CD8-positive, alpha-beta memory T cell (primary cell): Measurements from ENCODE around the gene C1orf232. TPM values are rescaled to one million over a fixed set of nuclear protein-coding genes. Genes with fewer than 3 reads are reported as not detected.
A peak's percentile ranks its signal among the peaks of the same experiment; 100 is the strongest.

Experiments used
- CTCF ChIA-PET: fragments of 350-600 bp; sonication (Branson Sonifier 250); formaldehyde crosslinking; loops from one replicate; lab custom pipeline; 2021; ENCODE audit warnings: antibody characterized with exemption; lab: Charles Lee
- POLR2A ChIA-PET: fragments of 350-600 bp; sonication (Branson Sonifier 250); formaldehyde crosslinking; loops from one replicate; lab custom pipeline; 2021; ENCODE audit warnings: antibody characterized with exemption; lab: Charles Lee
- DNase-seq, 5 donors: peaks; one replicate each; pipeline versions ENCODE4 v3.0.0 to v3.0.0-alpha.2; 2020 to 2022; ENCODE audit warnings: mixed read lengths in 1 of 5
- H3K27ac ChIP-seq: one replicate; pipeline ENCODE4 v1.7.0; 2013; ENCODE audit warnings: low read depth, mild to moderate bottlenecking, low read length, moderate library complexity
- H3K27me3 ChIP-seq: 2 replicates; pipeline ENCODE4 v1.7.0; 2013; ENCODE audit warnings: low read length, mild to moderate bottlenecking; ENCODE audit not compliant: insufficient read depth, poor library complexity, severe bottlenecking
- H3K36me3 ChIP-seq: 2 replicates; pipeline ENCODE4 v1.7.0; 2013; ENCODE audit warnings: mild to moderate bottlenecking, low read length, moderate library complexity; ENCODE audit not compliant: insufficient read depth
- H3K4me1 ChIP-seq: 2 replicates; pipeline ENCODE4 v1.7.0; 2013; ENCODE audit warnings: mild to moderate bottlenecking, low read length, moderate library complexity; ENCODE audit not compliant: insufficient read depth
- H3K4me3 ChIP-seq: 2 replicates; pipeline ENCODE4 v1.7.0; 2013; ENCODE audit warnings: mild to moderate bottlenecking, low read length
- H3K9me3 ChIP-seq: 2 replicates; pipeline ENCODE4 v1.7.0; 2013; ENCODE audit warnings: mild to moderate bottlenecking, low read length
- H3K27ac Mint-ChIP-seq, 8 donors: one replicate each; pipeline ENCODE4 v1.8.0; 2020 to 2021; ENCODE audit warnings: mixed read lengths in 8 of 8, mild to moderate bottlenecking in 6 of 8, inconsistent platforms in 3 of 8, moderate library complexity in 3 of 8
- H3K27me3 Mint-ChIP-seq, 2 donors: one replicate each; pipeline ENCODE4 v1.8.0; 2020 to 2021; ENCODE audit warnings: mixed read lengths in 2 of 2, mild to moderate bottlenecking in 1 of 2, moderate library complexity in 1 of 2
- H3K36me3 Mint-ChIP-seq, 3 donors: one replicate each; pipeline ENCODE4 v1.8.0; 2020 to 2021; ENCODE audit warnings: mixed read lengths in 3 of 3, inconsistent platforms in 1 of 3, mild to moderate bottlenecking in 1 of 3
- H3K4me1 Mint-ChIP-seq, 3 donors: one replicate each; pipeline ENCODE4 v1.8.0; 2020 to 2021; ENCODE audit warnings: mixed read lengths in 3 of 3, inconsistent platforms in 1 of 3, mild to moderate bottlenecking in 1 of 3
- H3K4me3 Mint-ChIP-seq, 7 donors: one replicate each; pipeline ENCODE4 v1.8.0; 2020 to 2021; ENCODE audit warnings: mixed read lengths in 7 of 7, mild to moderate bottlenecking in 6 of 7, moderate library complexity in 4 of 7, inconsistent platforms in 2 of 7
- H3K9me3 Mint-ChIP-seq, 5 donors: one replicate each; pipeline ENCODE4 v1.8.0; 2020 to 2022; ENCODE audit warnings: mixed read lengths in 5 of 5, mild to moderate bottlenecking in 3 of 5, moderate library complexity in 2 of 5, inconsistent platforms in 1 of 5
- polyA plus RNA-seq: library from polyadenylated mRNA; unstranded; fragments of 300-500 nt; fragmentation: Illumina TruSeq; gene quantifications from one replicate; pipeline ENCODE4 v1.2.3, GENCODE V29; 2021
- total RNA-seq, 2 experiments: library from RNA; stranded (reverse); gene quantifications; one replicate each; pipeline ENCODE4 v1.2.3, GENCODE V29; 2021

C1orf232 gene
- total and polyA plus RNA-seq, 3 experiments from 2014 or later, result not detected

DNA sequence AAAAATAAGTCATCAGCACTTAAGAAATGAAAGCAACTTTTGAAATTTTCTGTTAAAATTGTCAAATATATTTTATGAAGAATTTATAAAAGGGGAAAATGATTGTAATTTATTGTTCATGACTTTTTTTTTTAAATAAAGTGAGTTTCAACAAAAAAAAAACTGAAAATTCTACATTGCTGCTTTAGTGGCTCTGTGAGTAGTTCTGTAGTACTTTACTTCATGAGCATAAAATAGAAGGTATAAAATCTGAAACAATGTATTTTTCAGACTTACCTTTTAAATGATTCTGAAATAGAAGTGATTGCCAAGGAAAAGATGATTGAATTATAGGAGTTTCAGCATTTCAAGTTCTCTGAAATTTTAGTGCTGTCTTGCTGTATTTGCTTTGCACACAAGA, 43.4 kb downstream of the C1orf232 start:
- Histone ChIP-seq H3K36me3 (no peaks in the 10 kb centered on the region), H3K4me3 (no peak overlapping the region), H3K27me3 (no peaks in the 10 kb centered on the region), H3K4me1 (peaks cover 29% of the 10 kb centered on the region), H3K9me3 (no peaks in the 10 kb centered on the region), H3K27ac (peak overlapping the region; percentile 79)
- no peaks in the 10 kb centered on the region for H3K9me3 Mint-ChIP-seq
- H3K27ac Mint-ChIP-seq, result peak overlapping the region in 3 of 8 donors; percentile 7 to 91 (median 58)
- H3K27me3 Mint-ChIP-seq, result peaks cover 0 to 8% of the 10 kb centered on the region in 2 donors
- POLR2A ChIA-PET, result interaction anchor here (2.3 to 2.7 kb wide), 2 partner anchors 14 to 20 kb away, joined by 14 to 24 read pairs; partner anchors contain the start of gene PDIK1L
- peaks cover 32 to 53% (median 49%) of the 10 kb centered on the region in 3 donors for H3K4me1 Mint-ChIP-seq
- no peak for DNase-seq
- CTCF ChIA-PET, result interaction anchor here (1.5 to 2.5 kb wide), 2 partner anchors 20 to 35 kb away, joined by 3 to 39 read pairs; no protein-coding TSS in a partner anchor
- H3K36me3 Mint-ChIP-seq, result peaks cover 0 to 25% (median 1%) of the 10 kb centered on the region in 3 donors
- no peak overlapping the region for H3K4me3 Mint-ChIP-seq

- ChIA-PET CTCF (interaction anchor here (1.6 to 5.6 kb wide), 3 partner anchors 17 to 110 kb away, joined by 6 to 22 read pairs (median 10); partner anchors contain the start of gene CEP85), POLR2A (no interaction called here)
- H3K4me1 ChIP-seq, result peaks cover 29% of the 10 kb centered on the region
- no peak for DNase-seq
- Mint-ChIP-seq H3K27me3 (peaks cover 0 to 8% of the 10 kb centered on the region in 2 donors), H3K4me1 (peaks cover 35 to 61% (median 54%) of the 10 kb centered on the region in 3 donors), H3K9me3 (no peaks in the 10 kb centered on the region), H3K36me3 (peaks cover 0 to 32% (median 1%) of the 10 kb centered on the region in 3 donors), H3K4me3 (no peak overlapping the region), H3K27ac (peak overlapping the region in 2 of 8 donors; percentile 7 to 29)
- no peaks in the 10 kb centered on the region for H3K27me3 ChIP-seq
- no peaks in the 10 kb centered on the region for H3K36me3 ChIP-seq
- peak overlapping the region; percentile 79 for H3K27ac ChIP-seq
- H3K9me3 ChIP-seq, result no peaks in the 10 kb centered on the region
- H3K4me3 ChIP-seq, result no peak overlapping the region
Observed at GRCh38 chr1:26124418-26125331, 44.1 kb downstream of the C1orf232 start.

- peaks cover 0 to 5% of the 10 kb centered on the region in 2 donors for H3K27me3 Mint-ChIP-seq
- H3K4me3 Mint-ChIP-seq, result peak overlapping the region in 1 of 7 donors; percentile 9
- peaks cover 36 to 62% (median 49%) of the 10 kb centered on the region in 3 donors for H3K4me1 Mint-ChIP-seq
- peaks cover 29% of the 10 kb centered on the region for H3K4me1 ChIP-seq
- no peak for DNase-seq
- ChIA-PET CTCF (interaction anchor here (1.0 to 5.6 kb wide), 6 partner anchors 14 to 111 kb away, joined by 3 to 22 read pairs (median 5); partner anchors contain the start of gene CEP85), POLR2A (interaction anchor here (0.8 to 1.0 kb wide), 3 partner anchors 10 to 22 kb away, joined by 3 to 5 read pairs (median 3); partner anchors contain the start of gene PDIK1L)
- no peaks in the 10 kb centered on the region for H3K9me3 ChIP-seq
- no peak overlapping the region for H3K4me3 ChIP-seq
- peak overlapping the region; percentile 51 for H3K27ac ChIP-seq
- no peaks in the 10 kb centered on the region for H3K9me3 Mint-ChIP-seq
- H3K36me3 Mint-ChIP-seq, result peaks cover 0 to 44% (median 1%) of the 10 kb centered on the region in 3 donors
- no peaks in the 10 kb centered on the region for H3K27me3 ChIP-seq
- H3K27ac Mint-ChIP-seq, result peak overlapping the region in 3 of 8 donors; percentile 22 to 75 (median 62)
- H3K36me3 ChIP-seq, result peaks cover 3% of the 10 kb centered on the region
Observed at GRCh38 chr1:26122988-26123973, 45.5 kb downstream of the C1orf232 start.

DNA sequence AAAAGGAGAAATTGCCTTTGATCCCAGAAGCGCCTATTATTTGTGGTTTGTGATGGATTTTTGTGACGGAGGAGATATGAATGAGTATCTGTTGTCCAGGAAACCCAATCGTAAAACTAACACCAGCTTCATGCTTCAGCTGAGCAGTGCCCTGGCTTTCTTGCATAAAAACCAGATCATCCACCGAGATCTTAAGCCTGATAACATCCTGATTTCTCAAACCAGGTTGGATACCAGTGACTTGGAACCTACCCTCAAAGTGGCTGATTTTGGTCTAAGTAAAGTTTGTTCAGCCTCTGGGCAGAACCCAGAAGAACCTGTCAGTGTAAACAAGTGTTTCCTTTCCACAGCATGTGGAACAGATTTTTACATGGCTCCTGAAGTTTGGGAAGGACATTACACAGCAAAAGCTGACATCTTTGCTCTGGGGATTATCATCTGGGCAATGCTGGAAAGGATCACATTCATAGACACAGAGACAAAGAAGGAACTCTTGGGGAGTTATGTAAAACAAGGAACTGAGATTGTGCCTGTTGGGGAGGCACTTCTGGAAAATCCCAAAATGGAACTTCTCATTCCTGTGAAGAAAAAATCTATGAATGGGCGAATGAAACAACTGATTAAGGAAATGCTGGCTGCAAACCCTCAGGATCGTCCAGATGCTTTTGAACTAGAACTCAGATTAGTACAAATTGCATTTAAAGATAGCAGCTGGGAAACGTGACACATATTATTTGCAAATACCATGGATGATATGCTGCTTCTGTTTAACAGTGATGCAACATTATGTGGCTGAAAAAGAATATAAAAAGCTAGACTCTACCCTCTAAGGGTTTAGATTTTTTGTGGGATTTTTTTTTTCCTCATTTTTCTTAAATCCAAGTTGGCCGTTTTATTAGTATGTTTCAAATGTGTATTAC, 46.6 kb downstream of the C1orf232 start:
- H3K27me3 ChIP-seq, result no peaks in the 10 kb centered on the region
- no peak overlapping the region for H3K27ac Mint-ChIP-seq
- H3K9me3 Mint-ChIP-seq, result no peaks in the 10 kb centered on the region
- H3K27ac ChIP-seq, result no peak overlapping the region
- no peak for DNase-seq
- no peak overlapping the region for H3K4me3 ChIP-seq
- ChIA-PET CTCF (interaction anchor here (1.1 to 5.6 kb wide), 4 partner anchors 9 to 23 kb away, joined by 3 to 22 read pairs (median 4); no protein-coding TSS in a partner anchor), POLR2A (interaction anchor here (0.5 kb wide), 1 partner anchor 8 kb away, joined by 4 read pairs; no protein-coding TSS in a partner anchor)
- peaks cover 6% of the 10 kb centered on the region for H3K36me3 ChIP-seq
- no peaks in the 10 kb centered on the region for H3K27me3 Mint-ChIP-seq
- H3K9me3 ChIP-seq, result no peaks in the 10 kb centered on the region
- no peak overlapping the region for H3K4me3 Mint-ChIP-seq
- peaks cover 18% of the 10 kb centered on the region for H3K4me1 ChIP-seq
- H3K36me3 Mint-ChIP-seq, result peaks cover 0 to 54% (median 1%) of the 10 kb centered on the region in 3 donors
- peaks cover 26 to 54% (median 39%) of the 10 kb centered on the region in 3 donors for H3K4me1 Mint-ChIP-seq

DNA sequence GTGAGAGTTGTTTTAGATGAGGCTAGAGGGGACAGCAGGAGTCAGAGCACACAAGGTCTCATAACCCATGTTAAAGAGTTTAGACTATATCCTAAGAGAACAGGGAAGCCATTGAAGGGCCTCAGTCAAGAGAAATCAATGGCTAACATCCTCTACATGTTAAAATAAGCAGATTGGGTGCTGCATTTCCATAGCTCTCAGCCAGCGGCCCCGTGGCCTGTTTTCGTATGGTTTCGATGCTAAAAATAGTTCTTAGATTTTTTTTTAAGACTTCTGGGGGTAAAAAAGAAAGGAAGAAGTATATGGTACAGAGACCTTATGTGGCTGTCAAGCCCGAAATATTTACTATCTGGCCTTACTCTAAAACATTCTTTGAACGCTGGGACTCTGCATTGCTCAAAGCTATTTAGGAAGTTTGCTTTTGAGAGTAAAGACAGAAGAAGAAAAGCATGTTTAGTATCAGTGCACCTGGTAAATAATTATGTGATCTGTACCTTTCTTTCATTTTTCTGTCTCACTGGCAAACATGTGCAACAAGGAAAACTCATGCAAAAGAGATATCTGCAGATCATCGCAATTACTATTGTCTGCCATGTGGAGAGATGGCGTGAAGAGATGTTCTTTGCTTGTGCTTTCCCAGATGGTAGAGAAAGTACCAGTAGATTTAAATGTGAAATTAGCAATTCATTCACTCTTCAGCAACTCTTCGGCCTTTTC, 48.7 kb downstream of the C1orf232 start:
- POLR2A ChIA-PET, result no interaction called here
- DNase-seq, result no peak
- no peak overlapping the region for H3K4me3 Mint-ChIP-seq
- no peaks in the 10 kb centered on the region for H3K27me3 Mint-ChIP-seq
- H3K27me3 ChIP-seq, result no peaks in the 10 kb centered on the region
- no peaks in the 10 kb centered on the region for H3K9me3 ChIP-seq
- peaks cover 0 to 66% (median 1%) of the 10 kb centered on the region in 3 donors for H3K36me3 Mint-ChIP-seq
- no peak overlapping the region for H3K4me3 ChIP-seq
- peaks cover 11 to 36% (median 22%) of the 10 kb centered on the region in 3 donors for H3K4me1 Mint-ChIP-seq
- peaks cover 9% of the 10 kb centered on the region for H3K36me3 ChIP-seq
- peaks cover 2% of the 10 kb centered on the region for H3K4me1 ChIP-seq
- H3K9me3 Mint-ChIP-seq, result no peaks in the 10 kb centered on the region
- peak overlapping the region in 1 of 8 donors; percentile 50 for H3K27ac Mint-ChIP-seq
- no peak overlapping the region for H3K27ac ChIP-seq
- CTCF ChIA-PET, result interaction anchor here (5.6 kb wide), 1 partner anchor 25 kb away, joined by 22 read pairs; no protein-coding TSS in a partner anchor

DNA sequence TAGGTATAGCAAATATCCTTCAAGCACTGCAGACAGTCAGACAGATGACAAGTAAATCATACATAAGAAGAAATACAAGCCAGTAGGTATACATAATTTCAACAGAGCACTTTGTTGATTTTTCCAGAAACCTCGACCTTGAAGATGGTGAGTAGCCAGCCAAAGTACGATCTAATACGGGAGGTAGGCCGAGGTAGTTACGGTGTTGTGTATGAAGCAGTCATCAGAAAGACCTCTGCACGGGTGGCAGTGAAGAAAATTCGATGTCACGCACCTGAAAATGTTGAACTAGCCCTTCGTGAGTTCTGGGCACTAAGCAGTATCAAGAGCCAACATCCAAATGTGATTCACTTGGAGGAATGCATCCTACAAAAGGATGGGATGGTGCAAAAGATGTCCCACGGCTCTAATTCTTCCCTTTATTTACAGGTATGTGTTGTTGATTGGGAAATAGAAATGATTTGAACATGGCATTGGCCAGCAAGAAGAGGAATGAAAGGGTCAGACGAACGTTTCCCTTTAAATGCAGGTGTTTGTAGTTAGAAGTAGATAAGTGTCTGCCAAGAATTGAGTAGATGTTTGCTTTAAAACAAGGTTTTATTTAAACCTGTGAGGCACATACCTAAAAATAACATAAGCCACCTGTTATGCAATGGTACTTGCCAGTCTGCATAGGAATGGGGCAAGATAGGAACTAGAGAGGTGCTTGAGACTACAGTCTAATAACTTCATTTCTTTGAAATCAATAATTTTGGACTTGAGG, 54.4 kb downstream of the C1orf232 start:
- H3K9me3 ChIP-seq, result no peaks in the 10 kb centered on the region
- no peak overlapping the region for H3K4me3 ChIP-seq
- H3K36me3 ChIP-seq, result peaks cover 22% of the 10 kb centered on the region
- H3K27ac ChIP-seq, result peak overlapping the region; percentile 85
- H3K4me3 Mint-ChIP-seq, result peak overlapping the region in 4 of 7 donors; percentile 7 to 94 (median 52)
- H3K9me3 Mint-ChIP-seq, result no peaks in the 10 kb centered on the region
- ChIA-PET CTCF (interaction anchor here (1.1 to 10.0 kb wide), 4 partner anchors 12 to 49 kb away, joined by 3 to 122 read pairs (median 8); no protein-coding TSS in a partner anchor), POLR2A (interaction anchor here (0.5 to 1.7 kb wide), 3 partner anchors 12 to 28 kb away, joined by 4 to 9 read pairs (median 8); no protein-coding TSS in a partner anchor)
- peak overlapping the region in 1 of 8 donors; percentile 52 for H3K27ac Mint-ChIP-seq
- no peaks in the 10 kb centered on the region for H3K27me3 ChIP-seq
- peaks cover 26% of the 10 kb centered on the region for H3K4me1 ChIP-seq
- H3K36me3 Mint-ChIP-seq, result peaks cover 0 to 52% (median 5%) of the 10 kb centered on the region in 3 donors
- no peak for DNase-seq
- no peaks in the 10 kb centered on the region for H3K27me3 Mint-ChIP-seq
- H3K4me1 Mint-ChIP-seq, result peaks cover 22 to 45% (median 36%) of the 10 kb centered on the region in 3 donors
